ENCODE measurements around the gene SGF29.
"Not testable (repeated sequence)": the region's sequence is repeated elsewhere in the genome, so short reads cannot be mapped to it uniquely, and the experiment has no call there.

The SGF29 gene

GRCh38 chr16:28532940-28533647, 20.6 kb upstream of the SGF29 start:
- in situ Hi-C loops (cut with HindIII; ENCODE audit: low sequenced_read_pairs) = no loop called here

- in situ Hi-C loops (cut with HindIII; ENCODE audit: low sequenced_read_pairs) = no loop called here
Measured at GRCh38 chr16:28534542-28535373, 19.0 kb upstream of the SGF29 start.

- in situ Hi-C loops (cut with HindIII; ENCODE audit: low sequenced_read_pairs) = no loop called here
Measured at GRCh38 chr16:28537076-28537475, 16.6 kb upstream of the SGF29 start.

GRCh38 chr16:28537964-28538732, 15.6 kb upstream of the SGF29 start:
- in situ Hi-C loops (cut with HindIII; ENCODE audit: low sequenced_read_pairs) = no loop called here

GRCh38 chr16:28538733-28539596, 14.8 kb upstream of the SGF29 start, which contains the start of gene NUPR1:
TSS of gene NUPR1 (minus strand) at chr16:28538974. CDS start at chr16:28538907, 67 bp downstream.
- in situ Hi-C loops (cut with HindIII; ENCODE audit: low sequenced_read_pairs) = no loop called here

- in situ Hi-C loops (cut with HindIII; ENCODE audit: low sequenced_read_pairs) = loop anchor here (5.0 kb wide), 1 partner anchor 47 kb away; no protein-coding TSS in a partner anchor
Measured at GRCh38 chr16:28540346-28540745, 13.4 kb upstream of the SGF29 start.

- in situ Hi-C loops (cut with HindIII; ENCODE audit: low sequenced_read_pairs) = loop anchor here (5.0 kb wide), 1 partner anchor 45 kb away; no protein-coding TSS in a partner anchor
Measured at GRCh38 chr16:28542646-28543045, 11.1 kb upstream of the SGF29 start.

- in situ Hi-C loops (cut with HindIII; ENCODE audit: low sequenced_read_pairs) = loop anchor here (5.0 kb wide), 1 partner anchor 44 kb away; no protein-coding TSS in a partner anchor
Measured at GRCh38 chr16:28543072-28543471, 10.6 kb upstream of the SGF29 start.

GRCh38 chr16:28544998-28545397, 8.7 kb upstream of the SGF29 start:
- in situ Hi-C loops (cut with HindIII; ENCODE audit: low sequenced_read_pairs) = loop anchor here (5.0 kb wide), 1 partner anchor 42 kb away; no protein-coding TSS in a partner anchor

GRCh38 chr16:28545964-28546363, 7.8 kb upstream of the SGF29 start:
- in situ Hi-C loops (cut with HindIII; ENCODE audit: low sequenced_read_pairs) = not testable (repeated sequence)

- in situ Hi-C loops (cut with HindIII; ENCODE audit: low sequenced_read_pairs) = no loop called here
Measured at GRCh38 chr16:28546626-28547025, 7.1 kb upstream of the SGF29 start.

GRCh38 chr16:28548306-28548802, 5.4 kb upstream of the SGF29 start:
- in situ Hi-C loops (cut with HindIII; ENCODE audit: low sequenced_read_pairs) = no loop called here

GRCh38 chr16:28549301-28549899, 4.3 kb upstream of the SGF29 start:
- in situ Hi-C loops (cut with HindIII; ENCODE audit: low sequenced_read_pairs) = no loop called here

- in situ Hi-C loops (cut with HindIII; ENCODE audit: low sequenced_read_pairs) = no loop called here
Measured at GRCh38 chr16:28554634-28555423, 1.1 kb downstream of the SGF29 start.

GRCh38 chr16:28555561-28555960, 1.8 kb downstream of the SGF29 start:
- in situ Hi-C loops (cut with HindIII; ENCODE audit: low sequenced_read_pairs) = no loop called here

GRCh38 chr16:28556914-28557320, 3.2 kb downstream of the SGF29 start:
- in situ Hi-C loops (cut with HindIII; ENCODE audit: low sequenced_read_pairs) = no loop called here

- in situ Hi-C loops (cut with HindIII; ENCODE audit: low sequenced_read_pairs) = no loop called here
Measured at GRCh38 chr16:28558456-28558855, 4.7 kb downstream of the SGF29 start.

- in situ Hi-C loops (cut with HindIII; ENCODE audit: low sequenced_read_pairs) = no loop called here
Measured at GRCh38 chr16:28561557-28562187, 8.0 kb downstream of the SGF29 start.

All from DLD1 (cell line).